Large intestine (tissue), 3 donors: ENCODE measurements around the gene GOLIM4. TPM values are rescaled to one million over a fixed set of nuclear protein-coding genes. Genes with fewer than 3 reads are reported as not detected.

Experiments used
- DNase-seq, 2 donors: peaks; one replicate each; pipeline versions ENCODE4 v3.0.0 to v3.0.0-alpha.2; 2013
- H3K27ac ChIP-seq: one replicate; pipeline ENCODE4 v1.5.1; 2013; ENCODE audit warnings: low read length
- H3K27me3 ChIP-seq: 2 replicates; pipeline ENCODE4 v1.6.1; 2013; ENCODE audit warnings: low read length; ENCODE audit not compliant: control insufficient read depth, insufficient read depth
- H3K36me3 ChIP-seq: 2 replicates; pipeline ENCODE4 v1.6.1; 2013; ENCODE audit warnings: low read length; ENCODE audit not compliant: control insufficient read depth, insufficient read depth
- H3K4me1 ChIP-seq: one replicate; pipeline ENCODE4 v1.6.1; 2013; ENCODE audit warnings: low read length; ENCODE audit not compliant: control insufficient read depth, insufficient read depth
- H3K4me3 ChIP-seq: one replicate; pipeline ENCODE4 v1.5.1; 2013; ENCODE audit warnings: low read length
- H3K9me3 ChIP-seq: one replicate; pipeline ENCODE4 v1.6.1; 2013; ENCODE audit warnings: mild to moderate bottlenecking, low read depth, low read length, moderate library complexity; ENCODE audit not compliant: control insufficient read depth
- WGBS: methylation state at CpG from one replicate; pipeline ENCODE4 v1.1.5; 2013; ENCODE audit warnings: low lambda C conversion rate; ENCODE audit not compliant: insufficient coverage; 5-methylcytosine and 5-hydroxymethylcytosine counted together
- polyA plus RNA-seq: library from polyadenylated mRNA; unstranded; fragments of 120-200 nt; gene quantifications from one replicate; pipeline ENCODE4 v1.2.1, GENCODE V29; 2013

The GOLIM4 gene
- polyA plus RNA-seq, 1 donor, result 94.8 TPM

GRCh38 chr3:168077091-168077490 lies 18.6 kb downstream of the GOLIM4 start:
- H3K4me3 ChIP-seq, result no peak overlapping the region
- no peaks in the 10 kb centered on the region for H3K27me3 ChIP-seq
- H3K9me3 ChIP-seq, result no peaks in the 10 kb centered on the region
- H3K4me1 ChIP-seq, result no peaks in the 10 kb centered on the region
- no CpG with 5 or more reads among the region's 2 CpGs for WGBS
- no peak overlapping the region for H3K27ac ChIP-seq
- no peak for DNase-seq
- peaks cover 9% of the 10 kb centered on the region for H3K36me3 ChIP-seq

GRCh38 chr3:168073842-168074605 lies 21.7 kb downstream of the GOLIM4 start:
- peak in 1 of 2 donors; percentile 11 for DNase-seq
- no peak overlapping the region for H3K4me3 ChIP-seq
- H3K36me3 ChIP-seq, result peaks cover 13% of the 10 kb centered on the region
- no peak overlapping the region for H3K27ac ChIP-seq
- no peaks in the 10 kb centered on the region for H3K9me3 ChIP-seq
- WGBS, result 100% methylated on average over 1 of the region's 4 CpGs
- no peaks in the 10 kb centered on the region for H3K27me3 ChIP-seq
- peaks cover 2% of the 10 kb centered on the region for H3K4me1 ChIP-seq

DNA sequence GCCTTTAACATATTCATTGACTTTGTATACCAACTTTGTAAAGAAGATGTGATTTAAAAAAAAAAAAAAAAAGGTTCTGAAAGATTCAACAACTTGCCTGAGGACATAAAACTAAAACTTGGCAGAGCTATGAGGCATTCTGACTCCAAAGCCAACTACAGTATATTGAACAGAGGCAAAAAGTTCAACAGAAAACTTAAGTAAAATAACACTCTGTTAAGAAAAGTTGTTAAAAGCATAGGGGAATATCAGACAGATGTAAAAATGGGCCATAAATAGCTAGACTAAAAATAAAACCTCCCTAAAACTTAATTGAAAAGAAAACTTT lies 23.4 kb downstream of the GOLIM4 start:
- no peak overlapping the region for H3K4me3 ChIP-seq
- H3K36me3 ChIP-seq, result peaks cover 13% of the 10 kb centered on the region
- H3K9me3 ChIP-seq, result no peaks in the 10 kb centered on the region
- DNase-seq, result no peak
- H3K4me1 ChIP-seq, result peaks cover 5% of the 10 kb centered on the region
- no peaks in the 10 kb centered on the region for H3K27me3 ChIP-seq
- no peak overlapping the region for H3K27ac ChIP-seq

DNA sequence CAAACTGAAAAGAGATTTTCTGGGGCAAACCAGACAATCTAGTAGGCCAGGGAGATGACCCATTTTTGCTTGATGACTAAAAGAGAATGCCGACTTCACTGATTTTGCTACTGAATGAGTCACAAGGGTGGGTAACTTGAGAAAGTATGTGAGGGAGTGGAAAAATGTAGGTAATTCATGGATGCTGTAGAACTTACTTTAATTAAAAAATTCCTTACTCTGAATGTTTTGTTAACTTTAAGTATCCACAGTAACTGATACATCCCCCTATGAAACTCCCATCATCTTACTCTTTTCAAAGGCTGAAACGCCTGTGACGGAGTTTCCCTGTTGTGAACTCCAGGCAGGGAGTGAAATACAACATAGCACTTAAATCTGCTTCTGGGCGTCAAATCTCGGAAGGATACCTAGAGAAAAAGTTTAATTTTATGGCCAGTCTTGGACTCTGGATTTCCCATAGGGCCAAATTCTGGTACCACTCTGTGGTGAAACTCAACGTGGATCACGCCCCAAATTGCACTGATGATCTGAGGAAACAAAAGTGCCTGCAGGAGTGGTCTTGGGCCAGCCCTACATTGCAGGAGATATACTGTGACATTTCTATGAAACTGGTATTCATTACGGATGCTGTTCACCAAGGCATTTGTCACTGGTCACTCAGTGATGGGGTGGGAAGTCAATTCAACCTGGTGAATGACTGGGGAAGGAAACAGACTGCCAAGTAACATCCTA lies 24.0 kb downstream of the GOLIM4 start:
- DNase-seq, result no peak
- Histone ChIP-seq H3K27ac (no peak overlapping the region), H3K36me3 (peaks cover 10% of the 10 kb centered on the region), H3K4me1 (peaks cover 5% of the 10 kb centered on the region), H3K4me3 (no peak overlapping the region), H3K27me3 (no peaks in the 10 kb centered on the region), H3K9me3 (no peaks in the 10 kb centered on the region)
- WGBS, result 80% methylated on average over 1 of the region's 8 CpGs

GRCh38 chr3:168070919-168071318 lies 24.8 kb downstream of the GOLIM4 start:
- Histone ChIP-seq H3K4me3 (no peak overlapping the region), H3K36me3 (peaks cover 10% of the 10 kb centered on the region)
- no CpG with 5 or more reads among the region's 2 CpGs for WGBS

DNA sequence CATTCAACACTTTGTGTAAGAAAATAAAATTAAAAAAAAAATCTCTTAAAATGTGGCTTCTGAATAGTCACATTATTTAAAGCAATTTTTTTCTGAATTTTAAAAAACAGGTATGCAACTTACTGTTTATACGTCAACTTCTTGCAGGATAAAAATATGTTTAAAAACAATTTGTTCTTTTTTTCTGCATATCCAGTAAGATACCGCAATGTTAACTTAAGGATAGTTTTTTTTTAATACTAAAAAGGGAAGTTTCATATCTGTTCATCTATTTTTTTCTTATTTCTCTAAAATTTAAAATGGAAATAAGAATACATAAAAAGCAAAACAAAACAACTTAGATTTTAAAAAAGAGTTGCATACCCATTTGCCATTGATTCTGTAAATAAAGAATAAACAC lies 27.4 kb downstream of the GOLIM4 start:
- H3K9me3 ChIP-seq, result no peaks in the 10 kb centered on the region
- H3K4me3 ChIP-seq, result no peak overlapping the region
- peaks cover 4% of the 10 kb centered on the region for H3K36me3 ChIP-seq
- H3K27me3 ChIP-seq, result no peaks in the 10 kb centered on the region
- DNase-seq, result no peak
- WGBS, result 100% methylated on average over 2 of the region's 2 CpGs
- H3K27ac ChIP-seq, result no peak overlapping the region
- H3K4me1 ChIP-seq, result peaks cover 7% of the 10 kb centered on the region

More at GRCh38 chr3:168070919-168071318, 24.8 kb downstream of the GOLIM4 start:
- Histone ChIP-seq H3K9me3 (no peaks in the 10 kb centered on the region), H3K4me1 (peaks cover 5% of the 10 kb centered on the region), H3K27ac (no peak overlapping the region), H3K27me3 (no peaks in the 10 kb centered on the region)
- DNase-seq, result peak in 1 of 2 donors; percentile 22

DNA sequence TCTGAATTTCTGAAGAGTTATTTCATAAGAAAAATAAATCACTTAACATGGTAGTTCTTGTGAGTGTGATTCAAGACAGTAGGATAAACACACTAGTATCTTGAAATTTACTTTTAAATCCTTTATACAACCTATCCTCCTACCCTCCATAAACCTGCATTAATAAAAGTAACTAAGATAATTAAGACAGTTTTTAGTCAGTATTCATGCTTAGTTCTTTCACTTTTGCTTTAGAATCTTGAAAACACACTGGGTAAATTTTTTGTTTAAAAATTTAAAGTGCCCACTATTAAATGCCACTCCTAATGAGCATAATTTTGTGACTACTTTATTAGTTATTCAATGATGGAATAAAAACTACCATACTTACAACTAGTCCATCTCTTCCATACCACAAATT lies 28.8 kb downstream of the GOLIM4 start:
- peaks cover 10% of the 10 kb centered on the region for H3K4me1 ChIP-seq
- H3K27ac ChIP-seq, result no peak overlapping the region
- peaks cover 2% of the 10 kb centered on the region for H3K36me3 ChIP-seq
- H3K27me3 ChIP-seq, result no peaks in the 10 kb centered on the region
- H3K4me3 ChIP-seq, result no peak overlapping the region
- DNase-seq, result no peak
- no peaks in the 10 kb centered on the region for H3K9me3 ChIP-seq

GRCh38 chr3:168065569-168065968 lies 30.2 kb downstream of the GOLIM4 start:
- no peak overlapping the region for H3K27ac ChIP-seq
- no peaks in the 10 kb centered on the region for H3K27me3 ChIP-seq
- no peaks in the 10 kb centered on the region for H3K36me3 ChIP-seq
- peaks cover 10% of the 10 kb centered on the region for H3K4me1 ChIP-seq
- DNase-seq, result no peak
- H3K9me3 ChIP-seq, result no peaks in the 10 kb centered on the region
- no peak overlapping the region for H3K4me3 ChIP-seq

DNA sequence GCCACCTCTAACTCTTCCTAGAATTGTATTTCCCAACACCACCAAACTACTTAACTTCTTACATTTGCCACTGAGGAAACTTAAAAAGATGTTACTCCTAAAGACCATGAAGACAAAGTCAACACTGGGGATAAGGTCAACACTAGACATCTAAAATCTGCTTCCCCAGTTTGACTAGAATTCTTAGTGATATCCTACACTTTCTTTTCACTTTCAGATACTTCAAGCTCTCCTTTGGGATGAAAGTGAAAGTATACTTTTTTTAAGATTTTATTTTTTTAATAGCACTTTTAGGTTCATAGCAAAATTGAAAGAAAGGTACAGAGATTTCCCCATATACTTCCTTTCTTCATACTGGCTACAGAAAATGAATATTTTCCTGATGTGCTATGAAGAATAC lies 32.6 kb downstream of the GOLIM4 start:
- no peak overlapping the region for H3K4me3 ChIP-seq
- H3K27ac ChIP-seq, result no peak overlapping the region
- H3K4me1 ChIP-seq, result peaks cover 5% of the 10 kb centered on the region

DNA sequence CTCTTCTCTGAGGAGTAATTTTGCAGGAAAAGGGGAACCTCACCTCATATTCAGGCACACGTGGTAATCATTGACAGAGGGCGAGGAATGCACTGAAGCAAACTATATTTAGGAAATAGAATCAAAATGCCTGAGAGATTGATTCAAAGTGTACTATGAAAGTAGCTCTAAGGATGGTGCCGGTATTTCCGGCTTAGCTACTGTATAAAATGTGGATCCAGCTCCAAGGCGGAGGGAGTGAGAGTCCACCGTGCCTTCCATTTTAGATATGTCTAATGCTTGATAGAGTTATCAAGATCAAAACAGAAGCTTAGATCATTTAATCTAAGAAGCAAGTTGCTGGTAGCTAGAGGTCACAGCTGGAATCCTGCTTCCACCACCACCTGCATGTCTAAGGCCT lies 33.0 kb downstream of the GOLIM4 start:
- 100% methylated on average over 2 of the region's 6 CpGs for WGBS
- Histone ChIP-seq H3K4me3 (no peak overlapping the region), H3K4me1 (peaks cover 5% of the 10 kb centered on the region), H3K27me3 (no peaks in the 10 kb centered on the region), H3K36me3 (no peaks in the 10 kb centered on the region), H3K9me3 (peaks cover under 1% of the 10 kb centered on the region), H3K27ac (no peak overlapping the region)
- DNase-seq, result no peak

More for the DNA sequence above, 32.6 kb downstream of the GOLIM4 start:
- Histone ChIP-seq H3K9me3 (no peaks in the 10 kb centered on the region), H3K36me3 (no peaks in the 10 kb centered on the region), H3K27me3 (no peaks in the 10 kb centered on the region)
- DNase-seq, result no peak
